GM18909 (cell line): Measurements from ENCODE around the gene SPATA16.

Source experiments
- ATAC-seq: cut with Tn5 transposase; IDR thresholded peaks from one replicate; pipeline ENCODE4 v1.9.1; 2021; ENCODE audit warnings: mild to moderate bottlenecking; ENCODE audit not compliant: unreplicated experiment, poor library complexity

SPATA16 gene

GRCh38 chr3:173009410-173009809, 131.6 kb downstream of the SPATA16 start:
- ATAC-seq: no peak

- ATAC-seq: no peak
These were observed 132.1 kb downstream of the SPATA16 start for GRCh38 chr3:173008978-173009377.

GRCh38 chr3:173007079-173007723, 133.8 kb downstream of the SPATA16 start:
- no peak for ATAC-seq

GRCh38 chr3:173006006-173006405, 135.0 kb downstream of the SPATA16 start:
- no peak for ATAC-seq

GRCh38 chr3:173004681-173005080, 136.4 kb downstream of the SPATA16 start:
- no peak for ATAC-seq

GRCh38 chr3:173003956-173004355, 137.1 kb downstream of the SPATA16 start:
- ATAC-seq: no peak

- ATAC-seq: no peak
These were observed 137.6 kb downstream of the SPATA16 start for GRCh38 chr3:173003471-173003870.

- no peak for ATAC-seq
These were observed 139.4 kb downstream of the SPATA16 start for GRCh38 chr3:173001622-173002021.

- no peak for ATAC-seq
These were observed 140.5 kb downstream of the SPATA16 start for GRCh38 chr3:173000553-173000952.

GRCh38 chr3:172993412-172993811, 147.6 kb downstream of the SPATA16 start:
- ATAC-seq: no peak

GRCh38 chr3:172991424-172991996, 149.5 kb downstream of the SPATA16 start:
- ATAC-seq: no peak

- no peak for ATAC-seq
These were observed 151.7 kb downstream of the SPATA16 start for GRCh38 chr3:172989373-172989772.

- ATAC-seq: no peak
These were observed 153.8 kb downstream of the SPATA16 start for GRCh38 chr3:172987273-172987672.

GRCh38 chr3:172984914-172985313, 156.1 kb downstream of the SPATA16 start:
- no peak for ATAC-seq

GRCh38 chr3:172982736-172983364, 158.2 kb downstream of the SPATA16 start:
- no peak for ATAC-seq

- no peak for ATAC-seq
These were observed 159.5 kb downstream of the SPATA16 start for GRCh38 chr3:172981407-172981983.

GRCh38 chr3:172980849-172981248, 160.2 kb downstream of the SPATA16 start:
- no peak for ATAC-seq

- no peak for ATAC-seq
These were observed 163.3 kb downstream of the SPATA16 start for GRCh38 chr3:172977696-172978095.

- ATAC-seq: no peak
These were observed 166.1 kb downstream of the SPATA16 start for GRCh38 chr3:172974969-172975368.

GRCh38 chr3:172973799-172974198, 167.2 kb downstream of the SPATA16 start:
- no peak for ATAC-seq

GRCh38 chr3:172972717-172973116, 168.3 kb downstream of the SPATA16 start:
- ATAC-seq: no peak
